HepG2 (cell line): ENCODE measurements around the gene PNPLA2. TPM values are rescaled to one million over a fixed set of nuclear protein-coding genes. Genes with fewer than 3 reads are reported as not detected.

Source experiments
- CBX2 ChIP-seq, 2 experiments: fragments of 200-600 bp in 1 of 2; sonication (generic); formaldehyde crosslinking in 1 of 2; IDR thresholded peaks; 2 replicates each; pipeline versions ENCODE4 v1.7.0 to v1.8.1; 2018 to 2022; ENCODE audit warnings: low read depth in 2 of 2, low read length in 1 of 2, mild to moderate bottlenecking in 1 of 2, missing genetic modification reagents in 1 of 2
- CCDC6 ChIP-seq: sonication (generic); formaldehyde crosslinking; IDR thresholded peaks from 2 replicates; pipeline ENCODE4 v1.8.1; 2022; ENCODE audit warnings: mild to moderate bottlenecking, missing genetic modification reagents, moderate library complexity
- CHD2 ChIP-seq: IDR thresholded peaks from 2 replicates; pipeline ENCODE4 v1.6.1; 2011; ENCODE audit warnings: low read depth, low read length, improper control_type of control experiment
- DBP ChIP-seq: sonication (generic); formaldehyde crosslinking; IDR thresholded peaks from 2 replicates; pipeline ENCODE4 v1.4.0; 2020; ENCODE audit warnings: missing genetic modification reagents; ENCODE audit errors: not compliant biosample characterization
- IRF9 ChIP-seq: sonication (generic); formaldehyde crosslinking; IDR thresholded peaks from 2 replicates; pipeline ENCODE4 v1.8.0; 2022; ENCODE audit warnings: missing genetic modification reagents, mild to moderate bottlenecking, borderline replicate concordance
- PLRG1 ChIP-seq: fragments of 450-650 bp; conservative IDR thresholded peaks from 2 replicates; pipeline ENCODE4 v1.6.1; 2016
- REST ChIP-seq, 2 experiments: IDR thresholded peaks; 2 replicates each; pipeline ENCODE4 v1.6.1; 2011 to 2012; ENCODE audit warnings: low read length in 2 of 2, borderline replicate concordance in 1 of 2, low read depth in 1 of 2, mild to moderate bottlenecking in 1 of 2, moderate library complexity in 1 of 2
- SKI ChIP-seq: fragments of 450-650 bp; IDR thresholded peaks from one replicate; pipeline ENCODE4 v1.6.1; 2018; ENCODE audit warnings: mild to moderate bottlenecking; ENCODE audit not compliant: partially characterized antibody
- TERF1 ChIP-seq: sonication (generic); formaldehyde crosslinking; IDR thresholded peaks from 2 replicates; pipeline ENCODE4 v1.8.0; 2022; ENCODE audit warnings: mild to moderate bottlenecking, missing genetic modification reagents, moderate library complexity
- ZNF142 ChIP-seq: sonication (generic); formaldehyde crosslinking; IDR thresholded peaks from 2 replicates; pipeline ENCODE4 v1.4.0; 2020; ENCODE audit warnings: missing genetic modification reagents
- ZNF24 ChIP-seq: fragments of 450-650 bp; IDR thresholded peaks from 2 replicates; pipeline ENCODE4 v1.6.1; 2017; ENCODE audit warnings: antibody characterized with exemption, mild to moderate bottlenecking
- ZNF383 ChIP-seq: sonication (generic); formaldehyde crosslinking; IDR thresholded peaks from 2 replicates; pipeline ENCODE4 v1.4.0; 2020; ENCODE audit warnings: missing genetic modification reagents, mild to moderate bottlenecking, borderline replicate concordance
- ZNF607 ChIP-seq: sonication (generic); formaldehyde crosslinking; IDR thresholded peaks from 2 replicates; pipeline ENCODE4 v1.5.1; 2020; ENCODE audit warnings: missing genetic modification reagents, mild to moderate bottlenecking, borderline replicate concordance
- ZNF672 ChIP-seq: sonication (generic); formaldehyde crosslinking; IDR thresholded peaks from 2 replicates; pipeline ENCODE4 v1.8.1; 2022; ENCODE audit warnings: missing genetic modification reagents
- ZNF775 ChIP-seq: sonication (generic); formaldehyde crosslinking; IDR thresholded peaks from 2 replicates; pipeline ENCODE4 v1.4.0; 2020; ENCODE audit warnings: missing genetic modification reagents, mild to moderate bottlenecking, moderate library complexity, borderline replicate concordance
- polyA plus RNA-seq, 8 experiments: library from polyadenylated mRNA; depleted of rRNA in 3 of 8; stranded (reverse) in 7 of 8; unstranded in 1 of 8; fragments of >200 nt; fragmentation: Illumina TruSeq in 4 of 8; extraction: Trizol in 4 of 8; gene quantifications; 2 replicates each; pipeline versions ENCODE4 v1.2.1 to v1.2.3, GENCODE V29; 2011 to 2016; ENCODE audit warnings: low read depth in 4 of 8, missing spikeins in 1 of 8, mixed read lengths in 1 of 8; ENCODE audit not compliant: insufficient read depth in 1 of 8
- total RNA-seq, 5 experiments: library from RNA; depleted of rRNA; stranded (reverse); fragments of >200 nt; fragmentation: Illumina TruSeq; extraction: Trizol; gene quantifications; 2 replicates each; pipeline ENCODE4 v1.2.3, GENCODE V29; 2016; ENCODE audit warnings: low read depth in 1 of 5

The PNPLA2 gene
- total and polyA plus RNA-seq, 2 of the 13 experiments (the other 11 are each of a cell fraction or from before 2014, with no cell fraction given) = 10.5 to 43.2 TPM

- TF ChIP-seq ZNF607 (CRISPR knock-in tag) (0 out of 2 replicates have a peak, but pooled peaks have one; percentile 57), ZNF672 (CRISPR knock-in tag) (no peak), PLRG1 (no peak), ZNF775 (CRISPR knock-in tag) (no peak), ZNF383 (no peak), CHD2 (0 out of 2 replicates have a peak, but pooled peaks have one; percentile 19), DBP (CRISPR knock-in tag) (peak; percentile 75), TERF1 (CRISPR knock-in tag) (no peak), CCDC6 (CRISPR knock-in tag) (peak; percentile 93), ZNF142 (CRISPR knock-in tag) (no peak), CBX2 (IDR thresholded peaks at IDR 0.05; ENCODE audit: low read depth, low read length) (no peak), CBX2 (CRISPR knock-in tag; IDR thresholded peaks at IDR 0.05; ENCODE audit: low read depth) (no peak), ZNF24 (peak; percentile 44; the same call in 1 of the 2 replicates), SKI (peak; percentile 72), REST (IDR thresholded peaks at IDR 0.05; ENCODE audit: borderline replicate concordance in 1 of 2, low read depth in 1 of 2, low read length in 2 of 2) (peak in 1 of 2 experiments; percentile 30; a peak in 1 of 4 replicates), IRF9 (peak; percentile 86; the same call in 1 of the 2 replicates)
These were observed 23.8 kb downstream of the PNPLA2 start, which contains the start of the genes POLR2L and TSPAN4 (continued) for GRCh38 chr11:842370-843002.
